GM12878 (cell line): ENCODE results near the gene MAP7. TPM values are rescaled to one million over a fixed set of nuclear protein-coding genes. Genes with fewer than 3 reads are reported as not detected.

Experiments
- ATAC-seq: fragments of 200-7000 bp; cut with Tn5 transposase; 3 replicates; pipeline ENCODE4 v1.9.1; 2020; ENCODE audit warnings: mild to moderate bottlenecking, moderate library complexity
- BruUV-seq: library from RNA; stranded (reverse); fragments of 400-500 nt; replicated peaks from 2 replicates; lab custom pipeline; 2021; lab: Mats Ljungman, UMichigan
- CTCF ChIA-PET: fragments of 300-600 bp; sonication (Branson Sonifier 250); formaldehyde crosslinking; extraction: SDS; loops from one replicate; lab custom pipeline; 2021; ENCODE audit warnings: inconsistent platforms; lab: Yijun Ruan, JAX
- POLR2A ChIA-PET: fragments of 350-600 bp; formaldehyde crosslinking; extraction: SDS; loops from one replicate; lab custom pipeline; 2021; ENCODE audit warnings: inconsistent platforms; lab: Charles Lee
- RAD21 ChIA-PET: fragments of 300-600 bp; sonication (Branson Sonifier 250); formaldehyde crosslinking; loops from one replicate; lab custom pipeline; 2023; ENCODE audit warnings: antibody characterized with exemption; ENCODE audit not compliant: unreplicated experiment; lab: Charles Lee
- SMC1A ChIA-PET: fragments of 300-600 bp; sonication (Branson Sonifier 250); formaldehyde crosslinking; loops from one replicate; lab custom pipeline; 2023; ENCODE audit not compliant: unreplicated experiment, uncharacterized antibody; lab: Charles Lee
- DNase-seq: peaks from one replicate; pipeline ENCODE4 v3.0.0-alpha.2; 2011; ENCODE audit warnings: low read depth, low spot score
- FAIRE-seq: peaks from 3 replicates; lab custom pipeline; 2011; peaks lifted over from hg19 to GRCh38; lab: Jason Lieb, UNC
- H2AFZ ChIP-seq: 2 replicates; pipeline ENCODE4 v1.6.0; 2011; ENCODE audit warnings: low read depth, low read length, control low read depth; ENCODE audit not compliant: control insufficient read depth
- H3K27ac ChIP-seq: 2 replicates; pipeline ENCODE4 v1.5.1; 2011; ENCODE audit warnings: control low read depth; ENCODE audit not compliant: control insufficient read depth, insufficient read depth
- H3K27me3 ChIP-seq, 2 experiments: replicated peaks in 1 of 2; 2 replicates each; pipeline versions ENCODE4 v1.6.0 to v1.6.1; 2011; ENCODE audit warnings: low read length in 1 of 2; ENCODE audit not compliant: control insufficient read depth in 2 of 2, insufficient read depth in 2 of 2
- H3K36me3 ChIP-seq, 2 experiments: 2 replicates each; pipeline ENCODE4 v1.5.1; 2011; ENCODE audit warnings: low read length in 1 of 2; ENCODE audit not compliant: control insufficient read depth in 2 of 2, insufficient read depth in 2 of 2
- H3K4me1 ChIP-seq: 2 replicates; pipeline ENCODE4 v1.6.1; 2011; ENCODE audit warnings: mild to moderate bottlenecking, low read length, moderate library complexity, mixed read lengths; ENCODE audit not compliant: control insufficient read depth, insufficient read depth
- H3K4me2 ChIP-seq: 2 replicates; pipeline ENCODE4 v1.6.0; 2011; ENCODE audit warnings: control low read depth; ENCODE audit not compliant: control insufficient read depth, insufficient read depth
- H3K4me3 ChIP-seq: fragments of 200-600 bp; sonication (generic); 2 replicates; pipeline ENCODE4 v1.5.1; 2016
- H3K79me2 ChIP-seq: 2 replicates; pipeline ENCODE4 v1.6.0; 2011; ENCODE audit warnings: low read length; ENCODE audit not compliant: control insufficient read depth, insufficient read depth
- H3K9ac ChIP-seq: 2 replicates; pipeline ENCODE4 v1.8.0; 2011; ENCODE audit warnings: low read length, control low read depth, mixed read lengths; ENCODE audit not compliant: control insufficient read depth, insufficient read depth
- H3K9me3 ChIP-seq: replicated peaks from 3 replicates; pipeline ENCODE4 v1.5.1; 2011; ENCODE audit warnings: mild to moderate bottlenecking, low read length; ENCODE audit not compliant: control insufficient read depth, insufficient read depth
- H4K20me1 ChIP-seq: 2 replicates; pipeline ENCODE4 v1.6.0; 2011; ENCODE audit not compliant: control insufficient read depth, insufficient read depth
- EGR1 ChIP-seq, 2 experiments: IDR thresholded peaks; 1 replicate in 1 of 2; 2 replicates in 1 of 2; pipeline ENCODE4 v1.6.1; 2011 to 2012; ENCODE audit warnings: low read depth in 2 of 2, low read length in 2 of 2, borderline replicate concordance in 1 of 2, mild to moderate bottlenecking in 1 of 2, moderate library complexity in 1 of 2
- ESRRA ChIP-seq: IDR thresholded peaks from 2 replicates; pipeline ENCODE4 v1.6.1; 2012; ENCODE audit warnings: mild to moderate bottlenecking, low read length, improper control_type of control experiment
- GABPA ChIP-seq: IDR thresholded peaks from 2 replicates; pipeline ENCODE4 v1.6.1; 2014; ENCODE audit warnings: antibody characterized with exemption, low read depth, mild to moderate bottlenecking, inconsistent platforms
- POLR2AphosphoS2 ChIP-seq: IDR thresholded peaks from 2 replicates; pipeline ENCODE4 v1.6.1; 2011; ENCODE audit warnings: low read depth, mild to moderate bottlenecking, low read length, improper control_type of control experiment, moderate library complexity
- SRF ChIP-seq, 2 experiments: IDR thresholded peaks; 2 replicates each; pipeline ENCODE4 v1.6.1; 2011; ENCODE audit warnings: low read depth in 2 of 2, low read length in 2 of 2, mild to moderate bottlenecking in 1 of 2, moderate library complexity in 1 of 2
- STAT1 ChIP-seq: fragments of 450-650 bp; conservative IDR thresholded peaks from 2 replicates; pipeline ENCODE4 v1.6.1; 2014; ENCODE audit warnings: antibody characterized with exemption, mild to moderate bottlenecking
- TCF3 ChIP-seq: IDR thresholded peaks from 2 replicates; pipeline ENCODE4 v1.6.1; 2012; ENCODE audit warnings: low read depth, mild to moderate bottlenecking, low read length, borderline replicate concordance; ENCODE audit not compliant: insufficient read depth
- WGBS: methylation state at CpG from one replicate; pipeline ENCODE4 v1.1.6; 2016; ENCODE audit warnings: low lambda C conversion rate; ENCODE audit not compliant: insufficient replicate concordance, insufficient coverage; ENCODE audit errors: missing lambda C conversion rate; 5-methylcytosine and 5-hydroxymethylcytosine counted together
- in situ Hi-C: fragments of 300-500 bp; cut with MboI; formaldehyde crosslinking; loops from 9 replicates; pipeline ENCODE4 v1.14.3; 2018; ENCODE audit warnings: mixed read lengths
- intact Hi-C: fragments of 100-400 bp; cut with micrococcal nuclease; formaldehyde crosslinking; loops from one replicate; pipeline ENCODE4 v1.14.2; 2022; ENCODE audit not compliant: unreplicated experiment
- polyA plus RNA-seq, 11 experiments: library from polyadenylated mRNA; depleted of rRNA in 4 of 11; unstranded in 6 of 11; stranded (reverse) in 5 of 11; fragments of >200 nt; fragmentation: Nextera tagmentation in 4 of 11; fragmentation: Illumina TruSeq in 1 of 11; extraction: Ambion mirVana in 4 of 11; extraction: Trizol in 1 of 11; gene quantifications; 1 replicate in 1 of 11; 2 replicates in 10 of 11; pipeline versions ENCODE4 v1.2.1 to v1.2.3, GENCODE V29; 2011 to 2016; ENCODE audit warnings: inconsistent platforms in 2 of 11, missing spikeins in 2 of 11, low read depth in 1 of 11
- total RNA-seq, 4 experiments: library from RNA; depleted of rRNA in 3 of 4; stranded (reverse); fragments of >200 nt in 3 of 4; fragmentation: Illumina TruSeq in 1 of 4; extraction: Trizol in 1 of 4; gene quantifications; 2 replicates each; pipeline versions ENCODE4 v1.2.1 to v1.2.3, GENCODE V29; 2013 to 2021
- TF ChIP-seq, protein P1 (sequence below): fragments of 450-650 bp; IDR thresholded peaks from 2 replicates; pipeline ENCODE4 v1.6.1; 2017; ENCODE audit warnings: antibody characterized with exemption, mild to moderate bottlenecking, moderate library complexity
- TF ChIP-seq, protein P2 (sequence below): fragments of 450-650 bp; IDR thresholded peaks from 2 replicates; pipeline ENCODE4 v1.6.1; 2017; ENCODE audit warnings: mild to moderate bottlenecking, moderate library complexity
- TF ChIP-seq, protein P3 (sequence below): fragments of 150-350 bp; IDR thresholded peaks from 2 replicates; pipeline ENCODE4 v1.6.1; 2016; ENCODE audit warnings: low read depth, low read length
- TF ChIP-seq, protein P4 (sequence below): IDR thresholded peaks from 2 replicates; pipeline ENCODE4 v1.6.1; 2011; ENCODE audit warnings: mild to moderate bottlenecking, low read depth, low read length, moderate library complexity; ENCODE audit not compliant: insufficient replicate concordance

Gene MAP7
- total and polyA plus RNA-seq, 10 of the 15 experiments (the other 5 are each of a cell fraction or from before 2014, with no cell fraction given) = 0.04 to 0.17 (median 0.08) TPM; not detected in 2

DNA sequence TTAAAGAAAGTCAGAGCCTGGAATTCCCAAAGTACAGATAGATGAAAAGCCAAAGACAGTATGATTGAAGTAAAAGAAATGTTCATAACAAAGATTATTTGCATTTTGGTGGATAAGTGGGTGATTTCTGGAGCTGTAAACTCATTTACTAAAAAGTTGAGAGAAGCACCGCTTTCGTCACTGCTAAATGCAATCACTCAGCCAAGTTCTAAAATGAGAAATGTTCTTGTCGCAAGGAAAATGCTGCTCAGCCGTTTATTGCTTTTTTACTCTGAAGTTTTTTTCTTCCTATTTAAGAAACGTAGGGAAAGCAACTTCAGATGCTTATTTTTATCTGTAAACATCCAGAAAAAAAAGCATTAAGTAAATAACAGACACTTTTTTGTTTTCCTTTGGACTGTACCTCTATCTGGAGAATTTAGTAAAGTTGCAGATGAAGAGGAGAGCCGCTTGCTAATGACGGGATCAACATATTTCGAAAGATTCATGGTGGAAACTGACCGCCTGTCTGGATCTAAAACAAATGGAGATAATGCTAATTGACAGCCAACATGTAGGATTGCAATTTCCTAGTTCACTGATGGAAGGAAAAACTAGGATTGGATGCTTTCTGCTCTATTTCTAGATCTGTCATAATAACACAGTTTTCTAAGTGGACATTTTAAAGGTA, 166.8 kb downstream of the MAP7 start:
- H3K36me3 ChIP-seq = no peaks in the 10 kb centered on the region
- no peak for DNase-seq
- in situ Hi-C loops (no loop called here), intact Hi-C loops (no loop called here)
- no peaks in the 10 kb centered on the region for H3K9me3 ChIP-seq
- RAD21 ChIA-PET = no interaction called here
- no peak overlapping the region for H3K27ac ChIP-seq
- H3K79me2 ChIP-seq = no peaks in the 10 kb centered on the region
- no peaks in the 10 kb centered on the region for H3K27me3 ChIP-seq
- no peak for FAIRE-seq
- H3K9ac ChIP-seq = no peak overlapping the region
- H3K4me2 ChIP-seq = no peak overlapping the region
- POLR2A ChIA-PET = no interaction called here
- no peak for ATAC-seq
- CTCF ChIA-PET = no interaction called here
- SMC1A ChIA-PET = interaction anchor here (1.1 kb wide), 1 partner anchor 12 kb away, joined by 4 read pairs; no protein-coding TSS in a partner anchor
- no peak overlapping the region for H2AFZ ChIP-seq
- no TSS peak for BruUV-seq
- no peaks in the 10 kb centered on the region for H4K20me1 ChIP-seq
- no peak overlapping the region for H3K4me3 ChIP-seq
- H3K4me1 ChIP-seq = no peaks in the 10 kb centered on the region
- 65% methylated on average over 9 of the region's 9 CpGs for WGBS
- TF ChIP-seq TCF3 = no peak
- TF ChIP-seq, protein P1, sequence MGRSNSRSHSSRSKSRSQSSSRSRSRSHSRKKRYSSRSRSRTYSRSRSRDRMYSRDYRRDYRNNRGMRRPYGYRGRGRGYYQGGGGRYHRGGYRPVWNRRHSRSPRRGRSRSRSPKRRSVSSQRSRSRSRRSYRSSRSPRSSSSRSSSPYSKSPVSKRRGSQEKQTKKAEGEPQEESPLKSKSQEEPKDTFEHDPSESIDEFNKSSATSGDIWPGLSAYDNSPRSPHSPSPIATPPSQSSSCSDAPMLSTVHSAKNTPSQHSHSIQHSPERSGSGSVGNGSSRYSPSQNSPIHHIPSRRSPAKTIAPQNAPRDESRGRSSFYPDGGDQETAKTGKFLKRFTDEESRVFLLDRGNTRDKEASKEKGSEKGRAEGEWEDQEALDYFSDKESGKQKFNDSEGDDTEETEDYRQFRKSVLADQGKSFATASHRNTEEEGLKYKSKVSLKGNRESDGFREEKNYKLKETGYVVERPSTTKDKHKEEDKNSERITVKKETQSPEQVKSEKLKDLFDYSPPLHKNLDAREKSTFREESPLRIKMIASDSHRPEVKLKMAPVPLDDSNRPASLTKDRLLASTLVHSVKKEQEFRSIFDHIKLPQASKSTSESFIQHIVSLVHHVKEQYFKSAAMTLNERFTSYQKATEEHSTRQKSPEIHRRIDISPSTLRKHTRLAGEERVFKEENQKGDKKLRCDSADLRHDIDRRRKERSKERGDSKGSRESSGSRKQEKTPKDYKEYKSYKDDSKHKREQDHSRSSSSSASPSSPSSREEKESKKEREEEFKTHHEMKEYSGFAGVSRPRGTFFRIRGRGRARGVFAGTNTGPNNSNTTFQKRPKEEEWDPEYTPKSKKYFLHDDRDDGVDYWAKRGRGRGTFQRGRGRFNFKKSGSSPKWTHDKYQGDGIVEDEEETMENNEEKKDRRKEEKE = no peak
- TF ChIP-seq POLR2AphosphoS2 = no peak
- TF ChIP-seq, protein P2, sequence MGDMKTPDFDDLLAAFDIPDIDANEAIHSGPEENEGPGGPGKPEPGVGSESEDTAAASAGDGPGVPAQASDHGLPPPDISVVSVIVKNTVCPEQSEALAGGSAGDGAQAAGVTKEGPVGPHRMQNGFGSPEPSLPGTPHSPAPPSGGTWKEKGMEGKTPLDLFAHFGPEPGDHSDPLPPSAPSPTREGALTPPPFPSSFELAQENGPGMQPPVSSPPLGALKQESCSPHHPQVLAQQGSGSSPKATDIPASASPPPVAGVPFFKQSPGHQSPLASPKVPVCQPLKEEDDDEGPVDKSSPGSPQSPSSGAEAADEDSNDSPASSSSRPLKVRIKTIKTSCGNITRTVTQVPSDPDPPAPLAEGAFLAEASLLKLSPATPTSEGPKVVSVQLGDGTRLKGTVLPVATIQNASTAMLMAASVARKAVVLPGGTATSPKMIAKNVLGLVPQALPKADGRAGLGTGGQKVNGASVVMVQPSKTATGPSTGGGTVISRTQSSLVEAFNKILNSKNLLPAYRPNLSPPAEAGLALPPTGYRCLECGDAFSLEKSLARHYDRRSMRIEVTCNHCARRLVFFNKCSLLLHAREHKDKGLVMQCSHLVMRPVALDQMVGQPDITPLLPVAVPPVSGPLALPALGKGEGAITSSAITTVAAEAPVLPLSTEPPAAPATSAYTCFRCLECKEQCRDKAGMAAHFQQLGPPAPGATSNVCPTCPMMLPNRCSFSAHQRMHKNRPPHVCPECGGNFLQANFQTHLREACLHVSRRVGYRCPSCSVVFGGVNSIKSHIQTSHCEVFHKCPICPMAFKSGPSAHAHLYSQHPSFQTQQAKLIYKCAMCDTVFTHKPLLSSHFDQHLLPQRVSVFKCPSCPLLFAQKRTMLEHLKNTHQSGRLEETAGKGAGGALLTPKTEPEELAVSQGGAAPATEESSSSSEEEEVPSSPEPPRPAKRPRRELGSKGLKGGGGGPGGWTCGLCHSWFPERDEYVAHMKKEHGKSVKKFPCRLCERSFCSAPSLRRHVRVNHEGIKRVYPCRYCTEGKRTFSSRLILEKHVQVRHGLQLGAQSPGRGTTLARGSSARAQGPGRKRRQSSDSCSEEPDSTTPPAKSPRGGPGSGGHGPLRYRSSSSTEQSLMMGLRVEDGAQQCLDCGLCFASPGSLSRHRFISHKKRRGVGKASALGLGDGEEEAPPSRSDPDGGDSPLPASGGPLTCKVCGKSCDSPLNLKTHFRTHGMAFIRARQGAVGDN = no peak
- TF ChIP-seq GABPA = no peak
- TF ChIP-seq, protein P3, sequence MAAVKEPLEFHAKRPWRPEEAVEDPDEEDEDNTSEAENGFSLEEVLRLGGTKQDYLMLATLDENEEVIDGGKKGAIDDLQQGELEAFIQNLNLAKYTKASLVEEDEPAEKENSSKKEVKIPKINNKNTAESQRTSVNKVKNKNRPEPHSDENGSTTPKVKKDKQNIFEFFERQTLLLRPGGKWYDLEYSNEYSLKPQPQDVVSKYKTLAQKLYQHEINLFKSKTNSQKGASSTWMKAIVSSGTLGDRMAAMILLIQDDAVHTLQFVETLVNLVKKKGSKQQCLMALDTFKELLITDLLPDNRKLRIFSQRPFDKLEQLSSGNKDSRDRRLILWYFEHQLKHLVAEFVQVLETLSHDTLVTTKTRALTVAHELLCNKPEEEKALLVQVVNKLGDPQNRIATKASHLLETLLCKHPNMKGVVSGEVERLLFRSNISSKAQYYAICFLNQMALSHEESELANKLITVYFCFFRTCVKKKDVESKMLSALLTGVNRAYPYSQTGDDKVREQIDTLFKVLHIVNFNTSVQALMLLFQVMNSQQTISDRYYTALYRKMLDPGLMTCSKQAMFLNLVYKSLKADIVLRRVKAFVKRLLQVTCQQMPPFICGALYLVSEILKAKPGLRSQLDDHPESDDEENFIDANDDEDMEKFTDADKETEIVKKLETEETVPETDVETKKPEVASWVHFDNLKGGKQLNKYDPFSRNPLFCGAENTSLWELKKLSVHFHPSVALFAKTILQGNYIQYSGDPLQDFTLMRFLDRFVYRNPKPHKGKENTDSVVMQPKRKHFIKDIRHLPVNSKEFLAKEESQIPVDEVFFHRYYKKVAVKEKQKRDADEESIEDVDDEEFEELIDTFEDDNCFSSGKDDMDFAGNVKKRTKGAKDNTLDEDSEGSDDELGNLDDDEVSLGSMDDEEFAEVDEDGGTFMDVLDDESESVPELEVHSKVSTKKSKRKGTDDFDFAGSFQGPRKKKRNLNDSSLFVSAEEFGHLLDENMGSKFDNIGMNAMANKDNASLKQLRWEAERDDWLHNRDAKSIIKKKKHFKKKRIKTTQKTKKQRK = no peak
- TF ChIP-seq SRF (IDR thresholded peaks at IDR 0.05; ENCODE audit: low read depth in 2 of 2, low read length in 2 of 2) = no peak
- TF ChIP-seq ESRRA = no peak
- TF ChIP-seq EGR1 (IDR thresholded peaks at IDR 0.05; ENCODE audit: borderline replicate concordance in 1 of 2, low read depth in 2 of 2, low read length in 2 of 2) = no peak
- TF ChIP-seq STAT1 = no peak
- TF ChIP-seq, protein P4, sequence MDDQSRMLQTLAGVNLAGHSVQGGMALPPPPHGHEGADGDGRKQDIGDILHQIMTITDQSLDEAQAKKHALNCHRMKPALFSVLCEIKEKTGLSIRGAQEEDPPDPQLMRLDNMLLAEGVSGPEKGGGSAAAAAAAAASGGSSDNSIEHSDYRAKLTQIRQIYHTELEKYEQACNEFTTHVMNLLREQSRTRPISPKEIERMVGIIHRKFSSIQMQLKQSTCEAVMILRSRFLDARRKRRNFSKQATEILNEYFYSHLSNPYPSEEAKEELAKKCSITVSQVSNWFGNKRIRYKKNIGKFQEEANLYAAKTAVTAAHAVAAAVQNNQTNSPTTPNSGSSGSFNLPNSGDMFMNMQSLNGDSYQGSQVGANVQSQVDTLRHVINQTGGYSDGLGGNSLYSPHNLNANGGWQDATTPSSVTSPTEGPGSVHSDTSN = no peak
